ENCODE measurements around the gene DNAJC10.
"Not testable (repeated sequence)": the region's sequence is repeated elsewhere in the genome, so short reads cannot be mapped to it uniquely, and the experiment has no call there.

The DNAJC10 gene

DNA sequence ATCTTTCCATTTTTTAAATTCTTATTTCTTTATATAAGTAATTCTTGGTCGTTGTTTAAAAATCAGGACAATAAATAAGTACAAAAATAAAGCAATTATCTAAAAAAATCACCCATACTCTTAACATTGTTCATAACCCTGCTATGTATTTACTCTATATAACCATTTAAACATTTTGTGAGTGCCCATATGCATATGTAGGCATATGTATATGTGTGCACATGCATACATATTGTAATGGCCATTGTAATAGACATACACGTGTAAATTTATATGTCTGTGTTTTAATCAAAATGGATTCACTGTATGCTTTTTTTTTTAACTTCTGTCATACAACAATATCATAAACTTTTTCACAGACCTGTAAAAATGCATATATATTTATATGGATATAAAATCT, 25.6 kb downstream of the DNAJC10 start:
- Mint-ChIP-seq H3K9me3 (ENCODE audit: low read depth) (no peaks in the 10 kb centered on the region), H3K27me3 (no peaks in the 10 kb centered on the region), H3K27ac (no peak overlapping the region), H3K36me3 (peaks cover 43% of the 10 kb centered on the region), H3K4me1 (ENCODE audit: low read depth) (peaks cover 10% of the 10 kb centered on the region), H3K4me3 (no peak overlapping the region)

GRCh38 chr2:182744490-182744889, 28.4 kb downstream of the DNAJC10 start:
- Mint-ChIP-seq H3K27me3 (no peaks in the 10 kb centered on the region), H3K4me1 (ENCODE audit: low read depth) (peaks cover 9% of the 10 kb centered on the region), H3K27ac (no peak overlapping the region), H3K4me3 (no peak overlapping the region), H3K36me3 (peaks cover 33% of the 10 kb centered on the region), H3K9me3 (ENCODE audit: low read depth) (no peaks in the 10 kb centered on the region)

GRCh38 chr2:182745061-182745460, 29.0 kb downstream of the DNAJC10 start:
- no peak overlapping the region for H3K27ac Mint-ChIP-seq
- H3K4me1 Mint-ChIP-seq (ENCODE audit: low read depth), result peaks cover 7% of the 10 kb centered on the region
- H3K4me3 Mint-ChIP-seq, result no peak overlapping the region
- H3K36me3 Mint-ChIP-seq, result peaks cover 37% of the 10 kb centered on the region
- no peaks in the 10 kb centered on the region for H3K27me3 Mint-ChIP-seq
- H3K9me3 Mint-ChIP-seq (ENCODE audit: low read depth), result no peaks in the 10 kb centered on the region

GRCh38 chr2:182745894-182746293, 29.8 kb downstream of the DNAJC10 start:
- not testable (repeated sequence) for H3K27me3 Mint-ChIP-seq; H3K4me1 Mint-ChIP-seq (ENCODE audit: low read depth); H3K27ac Mint-ChIP-seq; H3K4me3 Mint-ChIP-seq; H3K9me3 Mint-ChIP-seq (ENCODE audit: low read depth)
- peaks cover 41% of the 10 kb centered on the region for H3K36me3 Mint-ChIP-seq

DNA sequence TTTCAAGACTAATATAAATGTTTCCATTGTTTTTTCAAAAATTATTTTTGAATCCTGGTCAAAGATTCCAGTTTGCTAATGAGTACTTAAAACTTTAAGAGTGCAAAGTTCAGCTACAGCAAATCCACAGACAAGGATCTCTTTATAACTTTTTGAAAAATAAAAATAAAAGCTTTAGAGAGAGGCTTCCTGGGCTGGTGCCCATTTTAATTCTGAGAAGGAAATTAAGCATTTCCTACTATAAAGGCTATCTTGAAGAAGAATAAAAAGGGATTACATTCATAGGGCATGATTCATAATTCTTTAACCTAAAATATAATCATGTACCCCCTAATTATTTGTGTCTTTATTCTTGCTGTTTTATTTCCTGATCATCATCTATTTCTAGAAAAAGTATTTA, 38.2 kb downstream of the DNAJC10 start:
- Mint-ChIP-seq H3K4me3 (no peak overlapping the region), H3K4me1 (ENCODE audit: low read depth) (no peaks in the 10 kb centered on the region), H3K36me3 (peaks cover 32% of the 10 kb centered on the region)

DNA sequence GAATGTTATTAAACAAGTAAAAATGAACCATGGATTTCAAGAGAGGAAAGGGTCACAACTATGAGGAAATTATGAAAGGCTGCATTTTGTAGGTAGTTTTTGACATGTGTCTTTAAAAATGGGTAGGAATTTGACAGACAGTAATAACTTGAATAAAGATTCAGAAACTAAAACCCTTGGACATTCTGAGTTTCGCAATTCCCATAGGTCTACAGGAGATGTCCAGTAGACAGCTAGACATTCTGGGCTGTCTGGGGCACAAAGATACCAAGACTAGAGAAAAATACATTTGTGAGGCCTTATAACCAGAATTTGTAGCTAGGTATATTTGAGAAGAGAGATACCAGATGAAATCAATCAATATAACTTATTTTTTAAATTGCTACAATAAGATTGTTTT, 42.3 kb downstream of the DNAJC10 start:
- Mint-ChIP-seq H3K4me1 (ENCODE audit: low read depth) (no peaks in the 10 kb centered on the region), H3K9me3 (ENCODE audit: low read depth) (no peaks in the 10 kb centered on the region), H3K36me3 (peaks cover 26% of the 10 kb centered on the region), H3K4me3 (no peak overlapping the region), H3K27ac (no peak overlapping the region), H3K27me3 (no peaks in the 10 kb centered on the region)

More for the DNA sequence above, 38.2 kb downstream of the DNAJC10 start:
- no peaks in the 10 kb centered on the region for H3K9me3 Mint-ChIP-seq (ENCODE audit: low read depth)
- H3K27me3 Mint-ChIP-seq, result no peaks in the 10 kb centered on the region
- H3K27ac Mint-ChIP-seq, result no peak overlapping the region

DNA sequence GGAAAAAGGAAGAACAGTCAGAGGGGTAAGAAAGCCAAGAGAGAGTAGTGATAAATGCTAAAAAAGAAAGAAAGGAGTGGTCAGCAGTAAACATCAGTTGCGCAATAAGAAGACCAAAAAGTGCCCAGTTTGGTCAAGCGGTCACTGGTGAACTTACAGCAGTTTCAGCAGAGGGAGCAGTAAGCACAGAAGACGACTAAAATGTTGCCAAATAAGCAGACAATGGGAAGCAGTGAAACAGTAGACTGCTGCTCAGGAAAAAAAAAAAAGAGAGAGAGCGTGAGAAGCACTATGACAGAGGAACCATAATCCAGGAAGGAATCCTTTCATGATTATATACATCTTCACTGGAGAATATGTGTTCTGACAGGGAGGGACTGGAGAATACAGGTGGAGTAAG, 45.8 kb downstream of the DNAJC10 start:
- Mint-ChIP-seq H3K27ac (no peak overlapping the region), H3K9me3 (ENCODE audit: low read depth) (no peaks in the 10 kb centered on the region), H3K4me3 (no peak overlapping the region), H3K4me1 (ENCODE audit: low read depth) (no peaks in the 10 kb centered on the region), H3K36me3 (peaks cover 38% of the 10 kb centered on the region), H3K27me3 (no peaks in the 10 kb centered on the region)

- no peaks in the 10 kb centered on the region for H3K27me3 Mint-ChIP-seq
- peaks cover 50% of the 10 kb centered on the region for H3K36me3 Mint-ChIP-seq
- no peaks in the 10 kb centered on the region for H3K4me1 Mint-ChIP-seq (ENCODE audit: low read depth)
- H3K4me3 Mint-ChIP-seq, result no peak overlapping the region
- H3K27ac Mint-ChIP-seq, result no peak overlapping the region
- H3K9me3 Mint-ChIP-seq (ENCODE audit: low read depth), result peaks cover 10% of the 10 kb centered on the region
Measured at GRCh38 chr2:182763311-182763912, 47.4 kb downstream of the DNAJC10 start.

DNA sequence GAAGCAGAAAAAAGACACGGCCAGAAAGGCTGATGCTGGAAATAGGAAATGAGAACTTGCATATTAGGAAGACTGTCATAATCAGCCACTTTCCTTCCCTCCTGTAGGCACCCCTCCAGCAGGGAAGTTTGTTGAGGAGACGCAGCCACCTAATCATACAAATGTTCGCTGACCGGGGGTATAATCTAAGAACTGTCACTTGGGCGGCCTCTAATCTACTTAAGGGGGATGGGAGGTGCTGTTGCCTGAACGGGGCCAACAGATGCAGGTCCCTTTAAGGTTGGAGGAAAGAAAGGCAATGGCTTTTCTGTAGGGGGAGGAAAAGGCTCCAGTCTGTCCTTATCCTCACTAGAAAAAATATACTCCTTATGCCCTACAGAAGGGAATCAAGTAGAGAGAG, 50.6 kb downstream of the DNAJC10 start:
- Mint-ChIP-seq H3K36me3 (peaks cover 68% of the 10 kb centered on the region), H3K9me3 (ENCODE audit: low read depth) (peaks cover 15% of the 10 kb centered on the region), H3K4me3 (no peak overlapping the region), H3K27ac (no peak overlapping the region), H3K27me3 (no peaks in the 10 kb centered on the region), H3K4me1 (ENCODE audit: low read depth) (no peaks in the 10 kb centered on the region)

DNA sequence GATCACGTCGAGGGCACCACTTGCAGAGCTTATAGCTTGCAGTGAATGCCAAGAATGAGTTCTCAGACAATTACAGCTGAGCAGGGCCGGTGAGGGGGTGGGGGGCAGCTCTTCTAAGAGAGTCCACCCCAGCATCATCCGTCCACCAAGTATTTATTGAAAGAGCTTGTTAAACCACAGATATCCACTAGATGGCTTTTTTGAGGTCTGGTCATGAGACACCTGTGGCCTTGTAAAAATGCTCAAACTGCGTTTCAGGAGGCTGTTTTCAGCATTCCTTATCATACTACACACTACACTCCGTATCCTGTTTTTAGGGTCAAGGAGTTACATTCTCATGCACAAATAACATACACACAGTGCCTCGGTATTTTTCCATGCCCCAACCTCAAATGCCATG, 51.5 kb downstream of the DNAJC10 start:
- H3K4me3 Mint-ChIP-seq, result no peak overlapping the region
- H3K4me1 Mint-ChIP-seq (ENCODE audit: low read depth), result peaks cover 2% of the 10 kb centered on the region
- H3K36me3 Mint-ChIP-seq, result peaks cover 69% of the 10 kb centered on the region
- H3K27me3 Mint-ChIP-seq, result no peaks in the 10 kb centered on the region
- peaks cover 15% of the 10 kb centered on the region for H3K9me3 Mint-ChIP-seq (ENCODE audit: low read depth)
- no peak overlapping the region for H3K27ac Mint-ChIP-seq

GRCh38 chr2:182768950-182769349, 52.9 kb downstream of the DNAJC10 start:
- H3K27me3 Mint-ChIP-seq; H3K4me3 Mint-ChIP-seq; H3K27ac Mint-ChIP-seq; H3K4me1 Mint-ChIP-seq (ENCODE audit: low read depth): not testable (repeated sequence)
- Mint-ChIP-seq H3K36me3 (peaks cover 72% of the 10 kb centered on the region), H3K9me3 (ENCODE audit: low read depth) (peaks cover 15% of the 10 kb centered on the region)

GRCh38 chr2:182779323-182779722, 63.3 kb downstream of the DNAJC10 start:
- no peak overlapping the region for H3K27ac Mint-ChIP-seq
- H3K4me3 Mint-ChIP-seq, result no peak overlapping the region

DNA sequence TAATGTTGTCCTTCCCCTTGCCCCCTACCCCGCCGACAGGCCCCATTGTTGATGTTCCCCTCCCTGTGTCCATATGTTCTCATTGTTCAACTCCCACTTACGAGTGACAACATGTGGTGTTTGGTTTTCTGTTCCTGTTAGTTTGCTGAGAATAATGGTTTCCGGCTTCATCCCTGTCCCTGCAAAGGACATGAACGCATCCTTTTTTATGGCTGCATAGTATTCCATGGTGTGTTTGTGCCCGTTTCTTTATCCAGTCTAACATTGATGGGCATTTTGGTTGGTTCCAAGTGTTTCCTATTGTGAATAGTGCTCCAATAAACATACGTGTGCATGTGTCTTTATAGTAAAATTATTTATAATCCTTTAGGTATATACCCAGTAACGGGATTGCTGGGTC, 65.0 kb downstream of the DNAJC10 start:
- not testable (repeated sequence) for H3K27ac Mint-ChIP-seq; H3K4me3 Mint-ChIP-seq; H3K27me3 Mint-ChIP-seq; H3K4me1 Mint-ChIP-seq (ENCODE audit: low read depth); H3K9me3 Mint-ChIP-seq (ENCODE audit: low read depth)
- peaks cover 27% of the 10 kb centered on the region for H3K36me3 Mint-ChIP-seq

More at GRCh38 chr2:182779323-182779722, 63.3 kb downstream of the DNAJC10 start:
- H3K9me3 Mint-ChIP-seq (ENCODE audit: low read depth), result no peaks in the 10 kb centered on the region
- no peaks in the 10 kb centered on the region for H3K27me3 Mint-ChIP-seq
- peaks cover 27% of the 10 kb centered on the region for H3K36me3 Mint-ChIP-seq
- H3K4me1 Mint-ChIP-seq (ENCODE audit: low read depth), result no peaks in the 10 kb centered on the region

DNA sequence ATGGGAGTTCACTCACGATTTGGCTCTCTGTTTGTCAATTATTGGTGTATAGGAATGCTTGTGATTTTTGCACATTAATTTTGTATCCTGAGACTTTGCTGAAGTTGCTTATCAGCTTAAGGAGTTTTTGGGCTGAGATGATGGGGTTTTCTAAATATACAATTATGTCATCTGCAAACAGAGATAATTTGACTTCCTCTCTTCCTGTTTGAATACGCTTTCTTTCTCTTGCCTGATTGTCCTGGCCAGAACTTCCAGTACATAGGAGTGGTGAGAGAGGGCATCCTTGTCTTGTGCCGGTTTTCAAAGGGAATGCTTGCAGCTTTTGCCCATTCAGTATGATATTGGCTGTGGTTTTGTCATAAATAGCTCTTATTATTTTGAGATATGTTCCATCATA, 66.6 kb downstream of the DNAJC10 start:
- H3K27me3 Mint-ChIP-seq; H3K4me1 Mint-ChIP-seq (ENCODE audit: low read depth); H3K27ac Mint-ChIP-seq; H3K4me3 Mint-ChIP-seq; H3K9me3 Mint-ChIP-seq (ENCODE audit: low read depth): not testable (repeated sequence)
- peaks cover 25% of the 10 kb centered on the region for H3K36me3 Mint-ChIP-seq

DNA sequence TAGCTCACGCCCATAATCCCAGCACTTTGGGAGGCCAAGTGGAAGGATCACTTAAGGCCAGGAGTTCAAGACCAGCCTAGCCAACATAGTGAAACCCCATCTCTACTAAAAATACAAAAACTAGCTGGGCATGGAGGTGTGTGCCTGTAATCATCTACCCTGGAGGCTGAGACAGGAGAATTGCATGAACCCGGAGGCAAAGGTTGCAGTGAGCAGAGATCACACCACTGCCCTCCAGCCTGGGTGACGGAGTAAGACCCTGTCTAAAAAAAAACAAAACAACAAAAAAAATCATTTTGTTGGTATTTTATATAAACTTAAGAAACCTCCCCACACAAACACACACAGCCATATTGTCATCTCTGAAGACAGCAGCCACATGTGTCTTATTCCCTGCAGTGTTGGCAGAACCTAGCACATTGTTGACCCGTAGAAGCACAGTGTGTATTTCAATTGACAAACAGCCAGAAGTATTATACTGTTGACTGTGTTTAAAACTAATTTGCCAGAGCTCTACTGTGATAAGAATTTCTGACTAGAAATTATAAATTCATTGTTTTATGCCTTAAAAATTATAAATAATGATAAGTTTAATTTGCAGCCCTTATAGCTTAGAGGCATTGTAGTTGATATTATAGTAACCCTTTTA, 68.1 kb downstream of the DNAJC10 start:
- H3K4me3 Mint-ChIP-seq, result no peak overlapping the region
- H3K27me3 Mint-ChIP-seq, result no peaks in the 10 kb centered on the region
- no peaks in the 10 kb centered on the region for H3K4me1 Mint-ChIP-seq (ENCODE audit: low read depth)
- H3K27ac Mint-ChIP-seq, result no peak overlapping the region
- no peaks in the 10 kb centered on the region for H3K9me3 Mint-ChIP-seq (ENCODE audit: low read depth)
- H3K36me3 Mint-ChIP-seq, result peaks cover 19% of the 10 kb centered on the region

DNA sequence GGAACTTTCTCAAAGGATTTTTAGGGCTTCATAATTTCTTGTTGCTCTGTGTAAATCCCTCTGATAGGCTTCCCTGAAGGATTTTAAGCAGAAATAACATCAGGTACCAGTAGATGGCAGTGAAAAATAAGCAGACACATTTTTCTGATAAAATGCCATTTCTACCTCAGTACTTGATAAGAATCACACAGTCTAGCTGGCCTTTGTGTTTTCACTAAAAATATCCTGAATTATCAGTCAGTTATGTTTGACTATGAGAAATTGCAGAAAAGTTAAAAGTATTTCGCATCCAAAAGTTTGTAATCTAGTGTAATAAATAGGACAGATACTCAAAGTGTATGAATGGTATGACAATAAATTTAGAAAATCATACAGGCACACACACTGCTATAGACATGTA, 68.7 kb downstream of the DNAJC10 start:
- no peaks in the 10 kb centered on the region for H3K4me1 Mint-ChIP-seq (ENCODE audit: low read depth)
- peaks cover 19% of the 10 kb centered on the region for H3K36me3 Mint-ChIP-seq
- no peak overlapping the region for H3K4me3 Mint-ChIP-seq
- H3K27me3 Mint-ChIP-seq, result no peaks in the 10 kb centered on the region
- no peak overlapping the region for H3K27ac Mint-ChIP-seq
- H3K9me3 Mint-ChIP-seq (ENCODE audit: low read depth), result no peaks in the 10 kb centered on the region
